Measurements from ENCODE around the gene SGCD.

The SGCD gene

GRCh38 chr5:156585999-156586398 lies 259.0 kb downstream of the SGCD start:
- no peak for DNase-seq
- Histone ChIP-seq H4K8ac (ENCODE audit: low read depth, low read length) (no peak overlapping the region), H3K23ac (ENCODE audit: low read length) (no peak overlapping the region), H2BK120ac (ENCODE audit: low read depth, low read length) (no peak overlapping the region), H2BK5ac (ENCODE audit: low read length) (no peak overlapping the region), H3K27ac (ENCODE audit: low read depth, low read length) (no peak overlapping the region), H3K4me1 (ENCODE audit: control insufficient read depth, low read depth, low read length) (no peaks in the 10 kb centered on the region), H2AK5ac (ENCODE audit: low read length) (no peak overlapping the region), H3K27me3 (ENCODE audit: insufficient read depth, low read length, poor library complexity) (no peaks in the 10 kb centered on the region), H3K79me1 (ENCODE audit: low read length) (no peaks in the 10 kb centered on the region), H3K36me3 (ENCODE audit: control insufficient read depth, insufficient read depth, low read length) (no peaks in the 10 kb centered on the region), H3K18ac (ENCODE audit: low read length) (no peak overlapping the region), H3K79me2 (ENCODE audit: control insufficient read depth, insufficient read depth, low read length) (no peaks in the 10 kb centered on the region), H4K5ac (ENCODE audit: low read length) (no peak overlapping the region), H2BK15ac (replicated peaks; ENCODE audit: low read depth) (no peak overlapping the region), H3K56ac (ENCODE audit: low read length) (no peak overlapping the region), H3K4ac (ENCODE audit: low read depth, low read length) (no peak overlapping the region), H3K9ac (ENCODE audit: low read length) (no peak overlapping the region), H3K4me3 (ENCODE audit: low read length) (no peak overlapping the region), H3K4me2 (ENCODE audit: low read length) (no peak overlapping the region)
- no CpG with 5 or more reads among the region's 4 CpGs for WGBS (ENCODE audit: extremely low coverage, insufficient coverage, low lambda C conversion rate)

- no peak overlapping the region for H2AK5ac ChIP-seq (ENCODE audit: low read length)
- no peak overlapping the region for H3K4ac ChIP-seq (ENCODE audit: low read depth, low read length)
- no peak overlapping the region for H4K8ac ChIP-seq (ENCODE audit: low read depth, low read length)
- H4K5ac ChIP-seq (ENCODE audit: low read length), result no peak overlapping the region
- H2BK5ac ChIP-seq (ENCODE audit: low read length), result no peak overlapping the region
- H3K79me1 ChIP-seq (ENCODE audit: low read length), result no peaks in the 10 kb centered on the region
- no peak for DNase-seq
- no peaks in the 10 kb centered on the region for H3K36me3 ChIP-seq (ENCODE audit: control insufficient read depth, insufficient read depth, low read length)
- no peak overlapping the region for H3K9ac ChIP-seq (ENCODE audit: low read length)
- no peak overlapping the region for H3K4me3 ChIP-seq (ENCODE audit: low read length)
- H3K27me3 ChIP-seq (ENCODE audit: insufficient read depth, low read length, poor library complexity), result no peaks in the 10 kb centered on the region
- no CpG with 5 or more reads among the region's 2 CpGs for WGBS (ENCODE audit: extremely low coverage, insufficient coverage, low lambda C conversion rate)
- H3K4me2 ChIP-seq (ENCODE audit: low read length), result no peak overlapping the region
- H2BK15ac ChIP-seq (replicated peaks; ENCODE audit: low read depth), result no peak overlapping the region
- no peak overlapping the region for H3K27ac ChIP-seq (ENCODE audit: low read depth, low read length)
- H3K4me1 ChIP-seq (ENCODE audit: control insufficient read depth, low read depth, low read length), result no peaks in the 10 kb centered on the region
- H3K56ac ChIP-seq (ENCODE audit: low read length), result no peak overlapping the region
- H3K79me2 ChIP-seq (ENCODE audit: control insufficient read depth, insufficient read depth, low read length), result no peaks in the 10 kb centered on the region
- H3K23ac ChIP-seq (ENCODE audit: low read length), result no peak overlapping the region
- H2BK120ac ChIP-seq (ENCODE audit: low read depth, low read length), result no peak overlapping the region
- H3K18ac ChIP-seq (ENCODE audit: low read length), result no peak overlapping the region
These were observed 260.0 kb downstream of the SGCD start for GRCh38 chr5:156587012-156587411.

GRCh38 chr5:156588306-156588705 lies 261.3 kb downstream of the SGCD start:
- H2BK15ac ChIP-seq (replicated peaks; ENCODE audit: low read depth), result no peak overlapping the region
- DNase-seq, result no peak
- H3K36me3 ChIP-seq (ENCODE audit: control insufficient read depth, insufficient read depth, low read length), result no peaks in the 10 kb centered on the region
- H2BK120ac ChIP-seq (ENCODE audit: low read depth, low read length), result no peak overlapping the region
- no peak overlapping the region for H3K18ac ChIP-seq (ENCODE audit: low read length)
- H4K8ac ChIP-seq (ENCODE audit: low read depth, low read length), result no peak overlapping the region
- H3K79me2 ChIP-seq (ENCODE audit: control insufficient read depth, insufficient read depth, low read length), result no peaks in the 10 kb centered on the region
- no peak overlapping the region for H3K9ac ChIP-seq (ENCODE audit: low read length)
- H3K4ac ChIP-seq (ENCODE audit: low read depth, low read length), result no peak overlapping the region
- H4K5ac ChIP-seq (ENCODE audit: low read length), result no peak overlapping the region
- no peak overlapping the region for H2BK5ac ChIP-seq (ENCODE audit: low read length)
- no peak overlapping the region for H3K23ac ChIP-seq (ENCODE audit: low read length)
- WGBS (ENCODE audit: extremely low coverage, insufficient coverage, low lambda C conversion rate), result no CpG with 5 or more reads among the region's 2 CpGs
- no peak overlapping the region for H2AK5ac ChIP-seq (ENCODE audit: low read length)
- H3K56ac ChIP-seq (ENCODE audit: low read length), result no peak overlapping the region
- H3K27ac ChIP-seq (ENCODE audit: low read depth, low read length), result no peak overlapping the region
- no peaks in the 10 kb centered on the region for H3K4me1 ChIP-seq (ENCODE audit: control insufficient read depth, low read depth, low read length)
- H3K4me3 ChIP-seq (ENCODE audit: low read length), result no peak overlapping the region
- H3K27me3 ChIP-seq (ENCODE audit: insufficient read depth, low read length, poor library complexity), result no peaks in the 10 kb centered on the region
- H3K79me1 ChIP-seq (ENCODE audit: low read length), result no peaks in the 10 kb centered on the region
- no peak overlapping the region for H3K4me2 ChIP-seq (ENCODE audit: low read length)

GRCh38 chr5:156589104-156589945 lies 262.4 kb downstream of the SGCD start:
- Histone ChIP-seq H3K79me1 (ENCODE audit: low read length) (no peaks in the 10 kb centered on the region), H3K56ac (ENCODE audit: low read length) (no peak overlapping the region), H2AK5ac (ENCODE audit: low read length) (no peak overlapping the region), H4K5ac (ENCODE audit: low read length) (no peak overlapping the region), H2BK120ac (ENCODE audit: low read depth, low read length) (no peak overlapping the region), H3K27me3 (ENCODE audit: insufficient read depth, low read length, poor library complexity) (no peaks in the 10 kb centered on the region), H3K4me3 (ENCODE audit: low read length) (no peak overlapping the region), H3K4me2 (ENCODE audit: low read length) (no peak overlapping the region), H3K4me1 (ENCODE audit: control insufficient read depth, low read depth, low read length) (no peaks in the 10 kb centered on the region), H2BK5ac (ENCODE audit: low read length) (no peak overlapping the region), H3K9ac (ENCODE audit: low read length) (no peak overlapping the region), H4K8ac (ENCODE audit: low read depth, low read length) (no peak overlapping the region), H3K23ac (ENCODE audit: low read length) (no peak overlapping the region), H3K27ac (ENCODE audit: low read depth, low read length) (no peak overlapping the region), H3K4ac (ENCODE audit: low read depth, low read length) (no peak overlapping the region), H2BK15ac (replicated peaks; ENCODE audit: low read depth) (no peak overlapping the region), H3K18ac (ENCODE audit: low read length) (no peak overlapping the region), H3K36me3 (ENCODE audit: control insufficient read depth, insufficient read depth, low read length) (no peaks in the 10 kb centered on the region), H3K79me2 (ENCODE audit: control insufficient read depth, insufficient read depth, low read length) (no peaks in the 10 kb centered on the region)
- WGBS (ENCODE audit: extremely low coverage, insufficient coverage, low lambda C conversion rate), result no CpG with 5 or more reads among the region's 4 CpGs
- no peak for DNase-seq

- H4K5ac ChIP-seq (ENCODE audit: low read length), result no peak overlapping the region
- H3K4me1 ChIP-seq (ENCODE audit: control insufficient read depth, low read depth, low read length), result no peaks in the 10 kb centered on the region
- H3K36me3 ChIP-seq (ENCODE audit: control insufficient read depth, insufficient read depth, low read length), result no peaks in the 10 kb centered on the region
- no peak overlapping the region for H3K9ac ChIP-seq (ENCODE audit: low read length)
- no peak overlapping the region for H3K4me2 ChIP-seq (ENCODE audit: low read length)
- no CpG with 5 or more reads among the region's 4 CpGs for WGBS (ENCODE audit: extremely low coverage, insufficient coverage, low lambda C conversion rate)
- no peaks in the 10 kb centered on the region for H3K79me1 ChIP-seq (ENCODE audit: low read length)
- no peak overlapping the region for H2BK120ac ChIP-seq (ENCODE audit: low read depth, low read length)
- no peak overlapping the region for H4K8ac ChIP-seq (ENCODE audit: low read depth, low read length)
- no peak overlapping the region for H3K56ac ChIP-seq (ENCODE audit: low read length)
- H3K79me2 ChIP-seq (ENCODE audit: control insufficient read depth, insufficient read depth, low read length), result no peaks in the 10 kb centered on the region
- no peak overlapping the region for H2BK5ac ChIP-seq (ENCODE audit: low read length)
- H3K27ac ChIP-seq (ENCODE audit: low read depth, low read length), result no peak overlapping the region
- no peak for DNase-seq
- H2BK15ac ChIP-seq (replicated peaks; ENCODE audit: low read depth), result no peak overlapping the region
- no peak overlapping the region for H3K4me3 ChIP-seq (ENCODE audit: low read length)
- no peak overlapping the region for H2AK5ac ChIP-seq (ENCODE audit: low read length)
- H3K18ac ChIP-seq (ENCODE audit: low read length), result no peak overlapping the region
- no peak overlapping the region for H3K23ac ChIP-seq (ENCODE audit: low read length)
- H3K27me3 ChIP-seq (ENCODE audit: insufficient read depth, low read length, poor library complexity), result no peaks in the 10 kb centered on the region
- H3K4ac ChIP-seq (ENCODE audit: low read depth, low read length), result no peak overlapping the region
These were observed 262.9 kb downstream of the SGCD start for GRCh38 chr5:156589946-156590216.

- DNase-seq, result no peak
- no peaks in the 10 kb centered on the region for H3K27me3 ChIP-seq (ENCODE audit: insufficient read depth, low read length, poor library complexity)
- no peak overlapping the region for H3K27ac ChIP-seq (ENCODE audit: low read depth, low read length)
- no peak overlapping the region for H3K4me2 ChIP-seq (ENCODE audit: low read length)
- no peak overlapping the region for H3K23ac ChIP-seq (ENCODE audit: low read length)
- H4K8ac ChIP-seq (ENCODE audit: low read depth, low read length), result no peak overlapping the region
- H3K9ac ChIP-seq (ENCODE audit: low read length), result no peak overlapping the region
- H3K79me1 ChIP-seq (ENCODE audit: low read length), result no peaks in the 10 kb centered on the region
- H3K4ac ChIP-seq (ENCODE audit: low read depth, low read length), result no peak overlapping the region
- H4K5ac ChIP-seq (ENCODE audit: low read length), result no peak overlapping the region
- H3K36me3 ChIP-seq (ENCODE audit: control insufficient read depth, insufficient read depth, low read length), result no peaks in the 10 kb centered on the region
- no peak overlapping the region for H2BK5ac ChIP-seq (ENCODE audit: low read length)
- no peak overlapping the region for H3K4me3 ChIP-seq (ENCODE audit: low read length)
- H2BK15ac ChIP-seq (replicated peaks; ENCODE audit: low read depth), result no peak overlapping the region
- H2BK120ac ChIP-seq (ENCODE audit: low read depth, low read length), result no peak overlapping the region
- no peaks in the 10 kb centered on the region for H3K4me1 ChIP-seq (ENCODE audit: control insufficient read depth, low read depth, low read length)
- no peaks in the 10 kb centered on the region for H3K79me2 ChIP-seq (ENCODE audit: control insufficient read depth, insufficient read depth, low read length)
- no peak overlapping the region for H2AK5ac ChIP-seq (ENCODE audit: low read length)
- no peak overlapping the region for H3K56ac ChIP-seq (ENCODE audit: low read length)
- H3K18ac ChIP-seq (ENCODE audit: low read length), result no peak overlapping the region
These were observed 264.0 kb downstream of the SGCD start for GRCh38 chr5:156590978-156591377.
